H1 (cell line): ENCODE measurements around the gene NADSYN1. TPM values are rescaled to one million over a fixed set of nuclear protein-coding genes. Genes with fewer than 3 reads are reported as not detected.

ENCODE experiments used
- CEBPB ChIP-seq: IDR thresholded peaks from 2 replicates; pipeline ENCODE4 v1.6.1; 2012; ENCODE audit warnings: low read depth, low read length
- JUN ChIP-seq: IDR thresholded peaks from 2 replicates; pipeline ENCODE4 v1.6.1; 2011; ENCODE audit warnings: low read depth, mild to moderate bottlenecking, improper control_type of control experiment, low read length
- NANOG ChIP-seq: IDR thresholded peaks from 2 replicates; pipeline ENCODE4 v1.6.1; 2011; ENCODE audit warnings: low read length, low read depth, mild to moderate bottlenecking, inconsistent platforms; ENCODE audit not compliant: insufficient read depth, poor library complexity, severe bottlenecking
- polyA plus RNA-seq, 7 experiments: library from polyadenylated mRNA; depleted of rRNA in 3 of 7; stranded (reverse) in 5 of 7; unstranded in 2 of 7; fragments of >200 nt in 5 of 7; fragments of 200-250 nt in 2 of 7; gene quantifications; 1 replicate in 5 of 7; 2 replicates in 1 of 7; 4 replicates in 1 of 7; pipeline versions ENCODE4 v1.2.1 to v1.2.3, GENCODE V29; 2011 to 2013; ENCODE audit warnings: missing spikeins in 2 of 7, mixed read lengths in 2 of 7
- total RNA-seq: library from RNA; stranded (reverse); fragmentation: NEBNext Ultra II Directional; extraction: Animal tissue kit (Norgen Biotek cat#: 25700); gene quantifications from 2 replicates; pipeline ENCODE4 v1.2.1, GENCODE V29; 2021

NADSYN1 gene
- total and polyA plus RNA-seq, 2 of the 8 experiments (the other 6 are each of a cell fraction or from before 2014, with no cell fraction given), result 38.3 to 38.6 TPM

GRCh38 chr11:71423181-71423790 is 29.7 kb upstream of the NADSYN1 start (continued):
- no peak for TF ChIP-seq CEBPB
- TF ChIP-seq JUN, result no peak
- no peak for TF ChIP-seq NANOG
